NB4 (cell line): ENCODE results near the gene AQP9.

Experiments
- CTCF ChIP-seq: IDR thresholded peaks from one replicate; pipeline ENCODE4 v1.5.1; 2012; ENCODE audit warnings: low read depth, low read length
- POLR2A ChIP-seq: IDR thresholded peaks from 2 replicates; pipeline ENCODE4 v1.6.1; 2011; ENCODE audit warnings: mild to moderate bottlenecking; ENCODE audit not compliant: insufficient read length; ENCODE audit errors: extremely low read depth

DNA sequence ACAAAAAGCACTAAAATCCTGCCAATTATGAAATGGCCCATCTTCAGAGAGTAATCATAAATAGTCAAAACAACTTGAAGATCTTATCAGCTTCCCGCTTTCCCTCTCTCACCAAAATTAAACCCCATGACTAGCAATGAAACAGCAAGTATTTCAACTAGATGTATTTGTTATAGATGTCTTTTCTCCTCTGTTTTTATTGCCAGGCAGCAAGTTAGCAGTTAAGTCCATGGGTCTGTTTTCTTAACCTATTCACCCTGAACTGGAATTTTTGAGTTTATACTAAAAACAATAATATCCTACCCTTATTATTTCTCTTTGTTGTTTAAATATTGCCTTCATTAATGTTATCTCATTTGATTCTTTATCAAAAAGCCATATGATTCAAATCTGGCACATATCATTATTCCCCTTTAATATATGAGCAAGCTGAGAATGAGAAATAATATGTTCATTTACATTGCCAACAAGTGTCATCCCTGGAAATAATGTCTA lies 23.3 kb downstream of the AQP9 start:
- TF ChIP-seq CTCF: no peak
- no peak for TF ChIP-seq POLR2A
